HG03457 (cell line): ENCODE data around the gene TIRAP.

Experiments used
- ATAC-seq: cut with Tn5 transposase; IDR thresholded peaks from one replicate; pipeline ENCODE4 v1.9.1; 2021; ENCODE audit warnings: moderate number of reproducible peaks; ENCODE audit not compliant: unreplicated experiment

The TIRAP gene

GRCh38 chr11:126339073-126339862 is 56.4 kb downstream of the TIRAP start:
- ATAC-seq, result no peak

DNA sequence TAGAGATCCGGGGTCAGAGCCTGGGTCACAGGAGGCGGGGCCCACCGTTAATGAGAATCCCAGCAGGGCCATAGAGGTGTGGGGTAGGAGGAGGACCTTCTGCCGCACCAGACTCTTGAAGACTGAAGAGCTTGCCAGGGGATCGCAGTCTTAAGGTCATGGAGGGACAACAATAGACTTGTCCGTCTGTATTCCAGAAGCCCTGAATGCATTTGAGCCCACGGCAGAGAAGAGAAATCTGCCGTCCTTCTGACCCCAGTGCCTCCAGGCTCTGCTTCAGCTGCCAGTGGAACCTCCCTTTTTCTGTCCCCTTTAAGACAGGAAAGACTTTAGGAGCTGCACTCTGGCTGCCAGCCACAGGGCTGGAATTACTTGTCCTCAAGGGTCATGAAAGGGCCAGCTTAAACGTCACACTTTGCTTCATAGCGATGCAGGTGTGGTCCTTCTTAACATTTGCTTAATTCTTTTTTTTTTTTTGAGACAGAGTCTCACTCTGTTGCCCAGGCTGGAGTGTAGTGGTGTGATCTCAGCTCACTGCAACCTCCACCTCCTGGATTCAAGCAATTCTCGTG is 57.1 kb downstream of the TIRAP start:
- no peak for ATAC-seq

DNA sequence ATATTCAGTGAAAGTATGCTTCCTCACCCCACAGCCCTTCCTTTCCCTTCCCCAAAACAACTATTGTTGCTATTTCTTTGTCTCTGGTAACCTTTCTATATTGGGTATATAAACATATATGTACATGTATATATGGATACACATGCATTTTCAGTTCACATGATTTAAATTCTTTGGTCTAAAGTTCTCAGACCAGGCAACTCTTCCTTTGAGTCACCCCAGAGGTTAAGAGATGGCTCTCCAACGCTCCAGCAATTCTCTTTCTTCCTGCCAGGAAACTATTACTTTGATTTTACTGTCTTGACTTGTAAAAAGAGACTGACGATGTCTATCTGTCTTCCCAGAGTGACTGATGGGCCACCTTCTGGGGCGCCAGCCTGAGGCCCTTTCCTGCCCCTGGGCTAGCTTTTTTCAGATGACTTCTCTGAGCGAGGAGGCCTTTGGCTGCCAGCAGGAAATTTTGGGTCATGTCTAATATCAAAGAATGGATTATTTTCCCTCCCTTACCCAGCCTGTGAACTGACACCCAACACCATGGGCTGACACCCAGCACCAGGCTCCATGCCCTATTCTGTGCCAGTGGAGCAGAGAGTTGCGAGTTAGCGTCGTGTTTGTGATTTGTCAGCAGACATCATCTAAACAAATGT is 58.2 kb downstream of the TIRAP start:
- ATAC-seq, result no peak

DNA sequence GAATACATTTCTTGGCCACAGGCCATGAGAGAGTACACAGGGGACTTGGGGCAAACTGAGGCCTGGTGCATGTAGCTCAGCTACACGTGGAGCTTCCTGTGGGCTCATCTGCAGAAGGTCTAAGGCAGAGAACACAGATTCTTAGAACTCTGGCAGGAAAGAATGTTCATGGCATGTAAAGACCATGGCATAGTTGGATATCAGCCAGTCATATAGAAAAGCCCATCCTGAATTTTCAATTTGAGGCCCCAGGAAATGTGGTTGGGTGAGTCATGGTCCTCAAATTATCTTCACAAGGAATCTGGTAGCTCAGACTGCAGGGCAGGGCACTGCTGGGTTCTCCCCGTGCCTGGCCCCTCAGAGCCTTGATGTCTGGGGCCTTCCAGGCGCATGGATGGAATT is 58.9 kb downstream of the TIRAP start:
- ATAC-seq, result no peak

DNA sequence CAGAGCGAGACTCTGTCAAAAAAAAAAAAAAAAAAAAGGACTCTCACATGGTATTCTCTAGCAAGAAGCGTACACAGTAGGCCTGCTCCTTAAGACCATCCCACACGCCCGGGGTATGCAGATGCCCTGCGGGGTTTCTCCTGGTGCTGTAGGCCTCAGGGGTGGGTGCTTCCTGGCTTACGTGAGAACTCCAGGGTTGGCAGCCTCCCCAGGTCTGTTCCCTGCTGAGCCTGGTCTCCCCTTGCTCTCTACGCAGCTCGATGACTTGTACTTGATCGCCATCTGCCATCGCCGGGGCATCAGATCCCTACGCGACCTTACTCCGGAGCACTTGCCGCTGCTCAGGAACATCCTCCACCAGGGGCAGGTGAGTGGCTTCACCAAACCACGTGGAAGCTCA is 60.2 kb downstream of the TIRAP start:
- no peak for ATAC-seq
